Measurements from ENCODE around the gene DCANP1.
"Not testable (repeated sequence)": the region's sequence is repeated elsewhere in the genome, so short reads cannot be mapped to it uniquely, and the experiment has no call there.

DCANP1 gene

GRCh38 chr5:135447298-135447929 is at the start of gene DCANP1:
TSS of gene DCANP1 (minus strand) at chr5:135447348. CDS start at chr5:135447108, 240 bp downstream.
- DNase-seq: no peak

- not testable (repeated sequence) for DNase-seq
These were observed 48.4 kb upstream of the DCANP1 start for GRCh38 chr5:135495531-135495930.

- DNase-seq: no peak
These were observed 47.0 kb upstream of the DCANP1 start for GRCh38 chr5:135494196-135494595.

GRCh38 chr5:135493406-135494180 is 46.4 kb upstream of the DCANP1 start:
- DNase-seq: no peak

- DNase-seq: no peak
These were observed 45.1 kb upstream of the DCANP1 start for GRCh38 chr5:135492319-135492626.

- no peak for DNase-seq
These were observed 44.6 kb upstream of the DCANP1 start for GRCh38 chr5:135491552-135492318.

GRCh38 chr5:135491038-135491551 is 43.9 kb upstream of the DCANP1 start:
- DNase-seq: no peak

GRCh38 chr5:135490245-135491037 is 43.3 kb upstream of the DCANP1 start:
- DNase-seq: no peak

- no peak for DNase-seq
These were observed 42.5 kb upstream of the DCANP1 start for GRCh38 chr5:135489466-135490244.

- no peak for DNase-seq
These were observed 41.7 kb upstream of the DCANP1 start for GRCh38 chr5:135488727-135489465.

- DNase-seq: no peak
These were observed 40.8 kb upstream of the DCANP1 start for GRCh38 chr5:135487839-135488514.

GRCh38 chr5:135487037-135487395 is 39.9 kb upstream of the DCANP1 start:
- DNase-seq: no peak

GRCh38 chr5:135486131-135487036 is 39.2 kb upstream of the DCANP1 start:
- no peak for DNase-seq

- DNase-seq: no peak
These were observed 37.5 kb upstream of the DCANP1 start for GRCh38 chr5:135484674-135485086.

- no peak for DNase-seq
These were observed 36.1 kb upstream of the DCANP1 start for GRCh38 chr5:135483254-135483653.

- no peak for DNase-seq
These were observed 35.3 kb upstream of the DCANP1 start for GRCh38 chr5:135482381-135482933.

GRCh38 chr5:135481909-135482311 is 34.8 kb upstream of the DCANP1 start:
- DNase-seq: no peak

- no peak for DNase-seq
These were observed 34.2 kb upstream of the DCANP1 start for GRCh38 chr5:135481387-135481786.

- no peak for DNase-seq
These were observed 33.4 kb upstream of the DCANP1 start for GRCh38 chr5:135480511-135480910.

Data from stimulated activated CD4-positive, alpha-beta T cell treated with anti-CD3 and anti-CD28 coated beads, Interleukin-4, amount 100 ng/mL, for 4 hours (primary cell).